Activated CD4-positive, alpha-beta T cell treated with anti-CD3 and anti-CD28 coated beads for 1 hour (primary cell): Measurements from ENCODE around the gene SUMF2.
"Not testable (repeated sequence)": the region's sequence is repeated elsewhere in the genome, so short reads cannot be mapped to it uniquely, and the experiment has no call there.

ENCODE experiments used
- DNase-seq: peaks from one replicate; pipeline ENCODE4 v3.0.0-alpha.2; 2020

Gene SUMF2

GRCh38 chr7:56066376-56066775 is 2.3 kb downstream of the SUMF2 start:
- DNase-seq, result not testable (repeated sequence)

- DNase-seq, result peak; percentile 46
Observed at GRCh38 chr7:56074371-56074791, 10.3 kb downstream of the SUMF2 start.

GRCh38 chr7:56077681-56078080 is 13.6 kb downstream of the SUMF2 start:
- DNase-seq, result no peak

GRCh38 chr7:56078196-56078595 is 14.1 kb downstream of the SUMF2 start:
- no peak for DNase-seq

GRCh38 chr7:56079450-56080185 is 15.5 kb downstream of the SUMF2 start:
- no peak for DNase-seq

- not testable (repeated sequence) for DNase-seq
Observed at GRCh38 chr7:56080726-56081435, 16.8 kb downstream of the SUMF2 start.

GRCh38 chr7:56081626-56082340 is 17.7 kb downstream of the SUMF2 start:
- no peak for DNase-seq

- DNase-seq, result no peak
Observed at GRCh38 chr7:56083150-56083785, 19.2 kb downstream of the SUMF2 start.

- no peak for DNase-seq
Observed at GRCh38 chr7:56086761-56087160, 22.7 kb downstream of the SUMF2 start.

GRCh38 chr7:56087445-56087844 is 23.4 kb downstream of the SUMF2 start:
- DNase-seq, result no peak

GRCh38 chr7:56091591-56091990 is 27.5 kb downstream of the SUMF2 start:
- DNase-seq, result no peak

- DNase-seq, result not testable (repeated sequence)
Observed at GRCh38 chr7:56092388-56092787, 28.3 kb downstream of the SUMF2 start.

GRCh38 chr7:56092789-56093531 is 28.9 kb downstream of the SUMF2 start, which contains the start of gene PHKG1:
TSS of gene PHKG1 (minus strand) at chr7:56092952. CDS start at chr7:56088941, 4,011 bp downstream.
- no peak for DNase-seq

- no peak for DNase-seq
Observed at GRCh38 chr7:56097700-56098099, 33.6 kb downstream of the SUMF2 start.

GRCh38 chr7:56098187-56099008 is 34.3 kb downstream of the SUMF2 start:
- DNase-seq, result not testable (repeated sequence)

GRCh38 chr7:56099653-56100052 is 35.6 kb downstream of the SUMF2 start:
- DNase-seq, result no peak

GRCh38 chr7:56104138-56104537 is 40.1 kb downstream of the SUMF2 start:
- not testable (repeated sequence) for DNase-seq

GRCh38 chr7:56105508-56105907 is 41.4 kb downstream of the SUMF2 start:
- DNase-seq, result no peak

GRCh38 chr7:56106108-56107073 is 42.3 kb downstream of the SUMF2 start, which contains the start of gene CHCHD2:
TSS of gene CHCHD2 (minus strand) at chr7:56106476. CDS start at chr7:56106413, 63 bp downstream.
- DNase-seq, result peak; percentile 88

GRCh38 chr7:56107954-56108258 is 43.8 kb downstream of the SUMF2 start:
- DNase-seq, result no peak
